Mesendoderm (in vitro differentiated cells): ENCODE measurements around the gene GNLY.

Experiments
- DNase-seq: peaks from one replicate; pipeline ENCODE4 v3.0.0; 2013
- H2AK5ac ChIP-seq: 2 replicates; pipeline ENCODE4 v1.6.1; 2013; ENCODE audit warnings: low read length, inconsistent platforms
- H2BK120ac ChIP-seq: 2 replicates; pipeline ENCODE4 v1.6.1; 2013; ENCODE audit warnings: low read depth, mild to moderate bottlenecking, low read length, moderate library complexity, mixed read lengths
- H2BK15ac ChIP-seq: replicated peaks from 2 replicates; pipeline ENCODE4 v1.6.1; 2013; ENCODE audit warnings: low read depth, mild to moderate bottlenecking, moderate library complexity
- H2BK5ac ChIP-seq: 2 replicates; pipeline ENCODE4 v1.6.1; 2013; ENCODE audit warnings: low read length, inconsistent platforms
- H3K18ac ChIP-seq: 2 replicates; pipeline ENCODE4 v1.6.1; 2013; ENCODE audit warnings: mild to moderate bottlenecking, low read length, mixed read lengths
- H3K23ac ChIP-seq: one replicate; pipeline ENCODE4 v1.6.1; 2013; ENCODE audit warnings: low read length
- H3K27ac ChIP-seq: 2 replicates; pipeline ENCODE4 v1.5.1; 2013; ENCODE audit warnings: low read depth, mild to moderate bottlenecking, inconsistent platforms, low read length, moderate library complexity
- H3K27me3 ChIP-seq: 2 replicates; pipeline ENCODE4 v1.6.1; 2013; ENCODE audit warnings: low read length, control low read depth, mild to moderate bottlenecking, inconsistent platforms; ENCODE audit not compliant: insufficient read depth, poor library complexity
- H3K36me3 ChIP-seq: 2 replicates; pipeline ENCODE4 v1.6.1; 2013; ENCODE audit warnings: low read length, inconsistent platforms; ENCODE audit not compliant: control insufficient read depth, insufficient read depth
- H3K4ac ChIP-seq: one replicate; pipeline ENCODE4 v1.6.1; 2013; ENCODE audit warnings: low read depth, mild to moderate bottlenecking, low read length, moderate library complexity
- H3K4me1 ChIP-seq: 2 replicates; pipeline ENCODE4 v1.6.1; 2013; ENCODE audit warnings: low read depth, low read length, inconsistent platforms; ENCODE audit not compliant: control insufficient read depth
- H3K4me2 ChIP-seq: 2 replicates; pipeline ENCODE4 v1.6.1; 2013; ENCODE audit warnings: low read length
- H3K4me3 ChIP-seq: 2 replicates; pipeline ENCODE4 v1.5.1; 2013; ENCODE audit warnings: mild to moderate bottlenecking, low read length
- H3K56ac ChIP-seq: one replicate; pipeline ENCODE4 v1.6.1; 2013; ENCODE audit warnings: low read length
- H3K79me1 ChIP-seq: 2 replicates; pipeline ENCODE4 v1.6.1; 2013; ENCODE audit warnings: low read length, inconsistent platforms
- H3K79me2 ChIP-seq: 2 replicates; pipeline ENCODE4 v1.6.1; 2013; ENCODE audit warnings: mild to moderate bottlenecking, low read length; ENCODE audit not compliant: control insufficient read depth, insufficient read depth
- H3K9ac ChIP-seq: 2 replicates; pipeline ENCODE4 v1.6.1; 2013; ENCODE audit warnings: low read length, inconsistent platforms
- H4K5ac ChIP-seq: one replicate; pipeline ENCODE4 v1.6.1; 2013; ENCODE audit warnings: low read length
- H4K8ac ChIP-seq: one replicate; pipeline ENCODE4 v1.6.1; 2013; ENCODE audit warnings: low read depth, mild to moderate bottlenecking, control low read depth, low read length, moderate library complexity
- WGBS: extraction: QIAGEN DNeasy Blood & Tissue Kit; methylation state at CpG from one replicate; pipeline ENCODE4 v1.1.7; 2013; ENCODE audit warnings: low lambda C conversion rate, missing lambda C conversion rate; ENCODE audit not compliant: insufficient coverage; ENCODE audit errors: extremely low coverage; 5-methylcytosine and 5-hydroxymethylcytosine counted together

The GNLY gene

GRCh38 chr2:85737481-85737880, 43.3 kb downstream of the GNLY start:
- Histone ChIP-seq H4K5ac (no peak overlapping the region), H3K4me2 (no peak overlapping the region), H4K8ac (no peak overlapping the region), H3K79me1 (no peaks in the 10 kb centered on the region), H2BK5ac (no peak overlapping the region), H2BK15ac (no peak overlapping the region), H3K4ac (no peak overlapping the region), H3K9ac (no peak overlapping the region), H3K79me2 (no peaks in the 10 kb centered on the region), H3K18ac (no peak overlapping the region), H3K4me3 (no peak overlapping the region), H3K56ac (no peak overlapping the region), H2AK5ac (no peak overlapping the region), H3K27me3 (no peaks in the 10 kb centered on the region), H3K23ac (no peak overlapping the region), H2BK120ac (no peak overlapping the region), H3K36me3 (no peaks in the 10 kb centered on the region), H3K4me1 (no peaks in the 10 kb centered on the region), H3K27ac (no peak overlapping the region)
- no CpG with 5 or more reads among the region's 4 CpGs for WGBS
- peak; percentile 78 for DNase-seq

- no peak overlapping the region for H4K5ac ChIP-seq
- H3K23ac ChIP-seq: no peak overlapping the region
- no peak overlapping the region for H3K9ac ChIP-seq
- no peak overlapping the region for H3K4ac ChIP-seq
- H3K4me1 ChIP-seq: no peaks in the 10 kb centered on the region
- no peaks in the 10 kb centered on the region for H3K79me2 ChIP-seq
- no peaks in the 10 kb centered on the region for H3K36me3 ChIP-seq
- H3K18ac ChIP-seq: no peak overlapping the region
- no CpG with 5 or more reads among the region's 4 CpGs for WGBS
- H2BK15ac ChIP-seq: no peak overlapping the region
- H3K56ac ChIP-seq: no peak overlapping the region
- no peaks in the 10 kb centered on the region for H3K79me1 ChIP-seq
- no peak overlapping the region for H4K8ac ChIP-seq
- no peak overlapping the region for H3K4me3 ChIP-seq
- no peak for DNase-seq
- H2BK120ac ChIP-seq: no peak overlapping the region
- no peak overlapping the region for H3K27ac ChIP-seq
- H3K27me3 ChIP-seq: no peaks in the 10 kb centered on the region
- no peak overlapping the region for H3K4me2 ChIP-seq
- H2BK5ac ChIP-seq: no peak overlapping the region
- no peak overlapping the region for H2AK5ac ChIP-seq
Measured at GRCh38 chr2:85737961-85738360, 43.8 kb downstream of the GNLY start.

DNA sequence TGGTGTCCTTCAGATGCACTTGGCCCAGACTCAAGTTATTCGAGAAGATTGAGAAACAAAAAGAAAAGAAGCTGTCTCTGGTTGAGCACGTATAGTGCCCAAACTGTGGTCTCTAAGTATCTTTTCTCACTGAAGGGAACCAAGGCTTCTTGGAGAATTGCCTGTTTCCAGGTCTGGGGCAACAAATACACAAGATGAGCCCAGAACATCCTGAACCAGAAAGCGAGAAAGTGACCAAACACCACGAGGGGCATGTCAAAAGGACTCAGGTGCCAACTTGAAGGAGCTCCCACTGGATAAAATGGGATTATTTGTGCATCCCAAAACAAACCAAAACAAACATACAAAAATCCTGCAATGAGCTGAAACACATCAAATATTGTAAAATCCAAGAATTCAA, 46.0 kb downstream of the GNLY start:
- Histone ChIP-seq H4K8ac (no peak overlapping the region), H3K4ac (no peak overlapping the region), H3K4me1 (no peaks in the 10 kb centered on the region), H3K23ac (no peak overlapping the region), H2AK5ac (no peak overlapping the region), H2BK120ac (no peak overlapping the region), H3K4me3 (no peak overlapping the region), H3K79me2 (no peaks in the 10 kb centered on the region), H3K27me3 (no peaks in the 10 kb centered on the region), H3K27ac (no peak overlapping the region), H3K9ac (no peak overlapping the region), H3K56ac (no peak overlapping the region), H3K4me2 (no peak overlapping the region), H3K36me3 (no peaks in the 10 kb centered on the region), H2BK15ac (no peak overlapping the region), H2BK5ac (no peak overlapping the region), H4K5ac (no peak overlapping the region), H3K79me1 (no peaks in the 10 kb centered on the region), H3K18ac (no peak overlapping the region)
- no CpG with 5 or more reads among the region's 4 CpGs for WGBS
- DNase-seq: no peak

GRCh38 chr2:85741211-85741832, 47.2 kb downstream of the GNLY start:
- peak overlapping the region; percentile 29 for H2AK5ac ChIP-seq
- no peak for DNase-seq
- H3K36me3 ChIP-seq: no peaks in the 10 kb centered on the region
- H3K18ac ChIP-seq: no peak overlapping the region
- H3K27me3 ChIP-seq: no peaks in the 10 kb centered on the region
- H3K79me1 ChIP-seq: no peaks in the 10 kb centered on the region
- no peak overlapping the region for H3K56ac ChIP-seq
- no peak overlapping the region for H3K9ac ChIP-seq
- H2BK5ac ChIP-seq: no peak overlapping the region
- no peak overlapping the region for H2BK15ac ChIP-seq
- H3K79me2 ChIP-seq: no peaks in the 10 kb centered on the region
- no peak overlapping the region for H3K4ac ChIP-seq
- no peak overlapping the region for H3K27ac ChIP-seq
- H3K4me2 ChIP-seq: no peak overlapping the region
- no peak overlapping the region for H3K4me3 ChIP-seq
- H4K8ac ChIP-seq: no peak overlapping the region
- H4K5ac ChIP-seq: no peak overlapping the region
- no peaks in the 10 kb centered on the region for H3K4me1 ChIP-seq
- no peak overlapping the region for H3K23ac ChIP-seq
- WGBS: no CpG with 5 or more reads among the region's 9 CpGs
- H2BK120ac ChIP-seq: no peak overlapping the region

- no peaks in the 10 kb centered on the region for H3K36me3 ChIP-seq
- H3K23ac ChIP-seq: no peak overlapping the region
- H3K79me2 ChIP-seq: no peaks in the 10 kb centered on the region
- no peak overlapping the region for H4K8ac ChIP-seq
- H3K56ac ChIP-seq: no peak overlapping the region
- DNase-seq: no peak
- H3K9ac ChIP-seq: no peak overlapping the region
- H3K18ac ChIP-seq: no peak overlapping the region
- H3K79me1 ChIP-seq: no peaks in the 10 kb centered on the region
- no peaks in the 10 kb centered on the region for H3K27me3 ChIP-seq
- H2AK5ac ChIP-seq: no peak overlapping the region
- no peak overlapping the region for H3K4me3 ChIP-seq
- no peak overlapping the region for H2BK15ac ChIP-seq
- no CpG with 5 or more reads among the region's 19 CpGs for WGBS
- no peak overlapping the region for H2BK5ac ChIP-seq
- H2BK120ac ChIP-seq: no peak overlapping the region
- H3K27ac ChIP-seq: no peak overlapping the region
- H3K4ac ChIP-seq: no peak overlapping the region
- no peak overlapping the region for H3K4me2 ChIP-seq
- no peaks in the 10 kb centered on the region for H3K4me1 ChIP-seq
- no peak overlapping the region for H4K5ac ChIP-seq
Measured at GRCh38 chr2:85741833-85742455, 47.8 kb downstream of the GNLY start.
